H1 (cell line): ENCODE measurements around the gene MAP7D2. TPM values are rescaled to one million over a fixed set of nuclear protein-coding genes. Genes with fewer than 3 reads are reported as not detected.

Experiments
- CTCF ChIA-PET: fragments of 300-600 bp; sonication (Branson Sonifier 250); formaldehyde crosslinking; loops from one replicate; lab custom pipeline; 2021; ENCODE audit not compliant: partially characterized antibody; lab: Charles Lee
- POLR2A ChIA-PET: fragments of 300-600 bp; sonication (Branson Sonifier 250); formaldehyde crosslinking; loops from one replicate; lab custom pipeline; 2021; ENCODE audit warnings: inconsistent platforms; ENCODE audit not compliant: partially characterized antibody; lab: Charles Lee
- DNase-seq, 2 experiments: peaks; one replicate each; pipeline versions ENCODE4 v3.0.0 to v3.0.0-alpha.2; 2010 to 2022; ENCODE audit warnings: low spot score in 2 of 2, low read depth in 1 of 2, mixed read lengths in 1 of 2
- FAIRE-seq: peaks from 2 replicates; lab custom pipeline; 2011; peaks lifted over from hg19 to GRCh38; lab: Jason Lieb, UNC
- H2AFZ ChIP-seq: 2 replicates; pipeline ENCODE4 v1.8.1; 2012; ENCODE audit warnings: low read length, inconsistent platforms
- H2AK5ac ChIP-seq: 2 replicates; pipeline ENCODE4 v1.6.1; 2013; ENCODE audit warnings: low read depth, low read length
- H2BK120ac ChIP-seq: replicated peaks from 2 replicates; pipeline ENCODE3; 2013; ENCODE audit warnings: low read depth, low read length, inconsistent platforms
- H2BK12ac ChIP-seq: 2 replicates; pipeline ENCODE4 v1.6.1; 2013; ENCODE audit warnings: low read depth, low read length
- H2BK15ac ChIP-seq: 2 replicates; pipeline ENCODE4 v1.6.1; 2013; ENCODE audit warnings: low read length
- H2BK20ac ChIP-seq: 2 replicates; pipeline ENCODE4 v1.6.1; 2013; ENCODE audit warnings: low read length
- H2BK5ac ChIP-seq: 2 replicates; pipeline ENCODE4 v1.6.1; 2013; ENCODE audit warnings: low read depth, low read length
- H3K14ac ChIP-seq: 2 replicates; pipeline ENCODE4 v1.6.1; 2013; ENCODE audit warnings: inconsistent platforms; ENCODE audit not compliant: insufficient read length
- H3K18ac ChIP-seq: 2 replicates; pipeline ENCODE4 v1.6.1; 2013; ENCODE audit warnings: low read length; ENCODE audit errors: extremely low read depth
- H3K23ac ChIP-seq: 2 replicates; pipeline ENCODE4 v1.6.1; 2013; ENCODE audit warnings: inconsistent platforms; ENCODE audit not compliant: insufficient read length
- H3K23me2 ChIP-seq: 2 replicates; pipeline ENCODE4 v1.6.1; 2013; ENCODE audit warnings: low read depth, low read length
- H3K27ac ChIP-seq: 2 replicates; pipeline ENCODE4 v1.6.1; 2011; ENCODE audit warnings: low read depth, low read length, inconsistent platforms
- H3K27me3 ChIP-seq, 4 experiments: replicated peaks in 1 of 4; 1 replicate in 1 of 4; 2 replicates in 3 of 4; pipeline versions ENCODE4 v1.6.1 to v1.8.1; 2011 to 2013; ENCODE audit warnings: low read length in 3 of 4, mild to moderate bottlenecking in 3 of 4, inconsistent platforms in 2 of 4, mixed read lengths in 2 of 4, moderate library complexity in 1 of 4; ENCODE audit not compliant: control insufficient read depth in 3 of 4, insufficient read depth in 3 of 4; ENCODE audit errors: extremely low read depth in 1 of 4
- H3K36me3 ChIP-seq, 4 experiments: 2 replicates each; pipeline versions ENCODE4 v1.6.1 to v1.8.1; 2011 to 2013; ENCODE audit warnings: mild to moderate bottlenecking in 4 of 4, low read length in 3 of 4, moderate library complexity in 2 of 4, control low read depth in 1 of 4, inconsistent platforms in 1 of 4; ENCODE audit not compliant: insufficient read depth in 4 of 4, control insufficient read depth in 2 of 4
- H3K4ac ChIP-seq: replicated peaks from 2 replicates; pipeline ENCODE3; 2013; ENCODE audit warnings: low read length, low read depth, mixed read lengths, inconsistent platforms; ENCODE audit not compliant: insufficient read length
- H3K4me1 ChIP-seq, 4 experiments: replicated peaks in 1 of 4; 1 replicate in 1 of 4; 2 replicates in 3 of 4; pipeline versions ENCODE4 v1.6.1 to v1.8.1; 2011 to 2013; ENCODE audit warnings: low read length in 3 of 4, inconsistent platforms in 2 of 4, mixed read lengths in 1 of 4; ENCODE audit not compliant: insufficient read depth in 4 of 4, control insufficient read depth in 3 of 4
- H3K4me2 ChIP-seq, 2 experiments: 2 replicates each; pipeline versions ENCODE4 v1.6.1 to v1.8.1; 2011 to 2013; ENCODE audit warnings: low read depth in 2 of 2, low read length in 2 of 2, control low read depth in 1 of 2, inconsistent platforms in 1 of 2, mild to moderate bottlenecking in 1 of 2; ENCODE audit not compliant: insufficient read depth in 1 of 2
- H3K4me3 ChIP-seq, 4 experiments: fragments of 200-600, 300-600 bp in 1 of 4; sonication (generic), shearing (Covaris generic), sonication (Bioruptor Twin) in 1 of 4; 2 replicates each; pipeline versions ENCODE4 v1.5.1 to v1.8.1; 2011 to 2016; ENCODE audit warnings: low read length in 4 of 4, low read depth in 3 of 4, control low read depth in 2 of 4, inconsistent platforms in 2 of 4, mild to moderate bottlenecking in 2 of 4, mixed read lengths in 1 of 4, moderate library complexity in 1 of 4; ENCODE audit not compliant: insufficient read depth in 2 of 4; ENCODE audit errors: extremely low read depth in 1 of 4
- H3K56ac ChIP-seq: replicated peaks from 2 replicates; pipeline ENCODE3; 2013; ENCODE audit warnings: low read depth, mild to moderate bottlenecking, mixed read lengths, low read length, inconsistent platforms; ENCODE audit not compliant: insufficient read length
- H3K79me1 ChIP-seq: 2 replicates; pipeline ENCODE4 v1.6.1; 2013; ENCODE audit warnings: low read depth, low read length, control low read depth
- H3K79me2 ChIP-seq, 2 experiments: 2 replicates each; pipeline versions ENCODE4 v1.6.1 to v1.8.1; 2012 to 2013; ENCODE audit warnings: low read length in 2 of 2, mild to moderate bottlenecking in 2 of 2, inconsistent platforms in 1 of 2; ENCODE audit not compliant: insufficient read depth in 2 of 2, control insufficient read depth in 1 of 2
- H3K9ac ChIP-seq, 4 experiments: replicated peaks in 1 of 4; 1 replicate in 1 of 4; 2 replicates in 3 of 4; pipeline versions ENCODE4 v1.6.1 to v1.8.1; 2011 to 2013; ENCODE audit warnings: low read depth in 3 of 4, low read length in 3 of 4, control low read depth in 2 of 4, mild to moderate bottlenecking in 2 of 4, moderate library complexity in 2 of 4, inconsistent platforms in 1 of 4; ENCODE audit errors: extremely low read depth in 1 of 4
- H3K9me3 ChIP-seq, 2 experiments: 2 replicates each; pipeline versions ENCODE4 v1.6.1 to v1.8.1; 2012 to 2013; ENCODE audit warnings: mild to moderate bottlenecking in 2 of 2, moderate library complexity in 2 of 2, control low read depth in 1 of 2, inconsistent platforms in 1 of 2, low read depth in 1 of 2, low read length in 1 of 2, mixed read lengths in 1 of 2; ENCODE audit not compliant: insufficient read depth in 2 of 2
- H4K20me1 ChIP-seq, 2 experiments: replicated peaks in 1 of 2; 2 replicates each; pipeline versions ENCODE3 to v1.8.1; 2011 to 2013; ENCODE audit warnings: inconsistent platforms in 2 of 2, low read length in 2 of 2, mild to moderate bottlenecking in 1 of 2; ENCODE audit not compliant: insufficient read depth in 2 of 2, control insufficient read depth in 1 of 2
- H4K5ac ChIP-seq: 2 replicates; pipeline ENCODE4 v1.6.1; 2013; ENCODE audit warnings: low read length, low read depth, mixed read lengths, inconsistent platforms; ENCODE audit not compliant: insufficient read length
- H4K8ac ChIP-seq: 2 replicates; pipeline ENCODE4 v1.8.0; 2013; ENCODE audit warnings: mild to moderate bottlenecking, moderate library complexity, low read length, inconsistent platforms; ENCODE audit not compliant: insufficient read depth; ENCODE audit errors: extremely low read depth
- H4K91ac ChIP-seq: replicated peaks from 2 replicates; pipeline ENCODE3; 2013; ENCODE audit warnings: low read length, mixed read lengths, inconsistent platforms; ENCODE audit not compliant: insufficient read length
- ATF3 ChIP-seq: IDR thresholded peaks from 2 replicates; pipeline ENCODE4 v1.6.1; 2011; ENCODE audit warnings: low read depth, mild to moderate bottlenecking, low read length; ENCODE audit not compliant: insufficient read depth
- CBX8 ChIP-seq: fragments of 300-800, 300-1000 bp; sonication (generic); IDR thresholded peaks from 2 replicates; pipeline ENCODE4 v1.7.1; 2016; ENCODE audit warnings: low read depth, low read length, borderline replicate concordance
- CEBPB ChIP-seq: IDR thresholded peaks from 2 replicates; pipeline ENCODE4 v1.6.1; 2012; ENCODE audit warnings: low read depth, low read length
- CREB1 ChIP-seq: IDR thresholded peaks from 2 replicates; pipeline ENCODE4 v1.6.1; 2012; ENCODE audit warnings: inconsistent platforms
- E2F6 ChIP-seq: IDR thresholded peaks from 2 replicates; pipeline ENCODE4 v1.6.1; 2012; ENCODE audit warnings: inconsistent platforms
- EZH2 ChIP-seq: fragments of 200-600 bp; sonication (generic); IDR thresholded peaks from 2 replicates; pipeline ENCODE4 v1.7.1; 2012; ENCODE audit warnings: low read depth, mild to moderate bottlenecking, moderate library complexity, low read length, inconsistent platforms; ENCODE audit not compliant: severe bottlenecking
- GTF2F1 ChIP-seq: IDR thresholded peaks from 2 replicates; pipeline ENCODE4 v1.6.1; 2012; ENCODE audit warnings: low read depth, low read length, improper control_type of control experiment, borderline replicate concordance
- JUND ChIP-seq: IDR thresholded peaks from 2 replicates; pipeline ENCODE4 v1.6.1; 2011; ENCODE audit warnings: mild to moderate bottlenecking, improper control_type of control experiment, low read length
- RBBP5 ChIP-seq: IDR thresholded peaks from 2 replicates; pipeline ENCODE4 v1.7.1; 2012; ENCODE audit warnings: low read depth, mild to moderate bottlenecking, inconsistent platforms, low read length, moderate library complexity, borderline replicate concordance
- SRF ChIP-seq: IDR thresholded peaks from 2 replicates; pipeline ENCODE4 v1.6.1; 2011; ENCODE audit warnings: mild to moderate bottlenecking, low read depth, low read length, moderate library complexity
- TAF1 ChIP-seq: IDR thresholded peaks from 2 replicates; pipeline ENCODE4 v1.6.1; 2011; ENCODE audit warnings: mild to moderate bottlenecking, low read depth, low read length
- TEAD4 ChIP-seq: IDR thresholded peaks from 2 replicates; pipeline ENCODE4 v1.6.1; 2012; ENCODE audit warnings: low read depth, low read length, inconsistent platforms, mixed read lengths
- USF2 ChIP-seq: IDR thresholded peaks from 2 replicates; pipeline ENCODE4 v1.6.1; 2011; ENCODE audit warnings: low read length, improper control_type of control experiment
- WGBS, 2 experiments: shearing (Covaris generic) in 1 of 2; methylation state at CpG; one replicate each; pipeline versions ENCODE4 v1.1.6 to v1.1.7; 2013 to 2015; ENCODE audit warnings: low lambda C conversion rate in 2 of 2, mixed read lengths in 2 of 2, inconsistent platforms in 1 of 2, low coverage in 1 of 2, missing lambda C conversion rate in 1 of 2; ENCODE audit not compliant: insufficient replicate concordance in 2 of 2, insufficient coverage in 1 of 2, insufficient read length in 1 of 2; ENCODE audit errors: extremely low coverage in 1 of 2, missing lambda C conversion rate in 1 of 2; 5-methylcytosine and 5-hydroxymethylcytosine counted together
- polyA plus RNA-seq, 7 experiments: library from polyadenylated mRNA; depleted of rRNA in 3 of 7; stranded (reverse) in 5 of 7; unstranded in 2 of 7; fragments of >200 nt in 5 of 7; fragments of 200-250 nt in 2 of 7; gene quantifications; 1 replicate in 5 of 7; 2 replicates in 1 of 7; 4 replicates in 1 of 7; pipeline versions ENCODE4 v1.2.1 to v1.2.3, GENCODE V29; 2011 to 2013; ENCODE audit warnings: missing spikeins in 2 of 7, mixed read lengths in 2 of 7
- total RNA-seq: library from RNA; stranded (reverse); fragmentation: NEBNext Ultra II Directional; extraction: Animal tissue kit (Norgen Biotek cat#: 25700); gene quantifications from 2 replicates; pipeline ENCODE4 v1.2.1, GENCODE V29; 2021

MAP7D2 gene
- total and polyA plus RNA-seq, 2 of the 8 experiments (the other 6 are each of a cell fraction or from before 2014, with no cell fraction given): 0.65 to 0.83 TPM

GRCh38 chrX:20135944-20136343 is 19.2 kb upstream of the MAP7D2 start:
- Histone ChIP-seq H4K8ac (no peak overlapping the region), H3K23me2 (no peaks in the 10 kb centered on the region), H3K36me3 (peaks cover 0 to 82% (median 23%) of the 10 kb centered on the region in 4 experiments; a peak in 7 of 8 replicates), H3K9ac (no peak overlapping the region), H3K23ac (no peak overlapping the region), H3K4me1 (no peaks in the 10 kb centered on the region), H3K79me2 (peaks cover 3 to 36% of the 10 kb centered on the region in 2 experiments), H2AK5ac (no peak overlapping the region), H2BK120ac (no peak overlapping the region), H3K27me3 (no peaks in the 10 kb centered on the region), H2BK15ac (no peak overlapping the region), H3K4ac (no peak overlapping the region), H4K20me1 (peaks cover 3 to 5% of the 10 kb centered on the region in 2 experiments), H3K27ac (no peak overlapping the region), H4K5ac (no peak overlapping the region), H2BK5ac (no peak overlapping the region), H2BK20ac (no peak overlapping the region), H2BK12ac (no peak overlapping the region), H3K9me3 (no peaks in the 10 kb centered on the region), H3K14ac (no peak overlapping the region), H3K4me3 (no peak overlapping the region), H3K56ac (no peak overlapping the region), H3K79me1 (no peaks in the 10 kb centered on the region), H4K91ac (no peak overlapping the region), H3K18ac (no peak overlapping the region), H3K4me2 (no peak overlapping the region), H2AFZ (no peak overlapping the region)
- DNase-seq (no peak), FAIRE-seq (no peak)
- POLR2A ChIA-PET: interaction anchor here (1.8 kb wide), 1 partner anchor 13 kb away, joined by 5 read pairs; no protein-coding TSS in a partner anchor
- CTCF ChIA-PET: no interaction called here
- WGBS, 2 experiments: 98% methylated on average over 4 of the region's 5 CpGs; no CpG with 5 or more reads in 1 of the 2 experiments
- no peak for TF ChIP-seq RBBP5
- TF ChIP-seq GTF2F1: no peak
- TF ChIP-seq SRF: no peak
- no peak for TF ChIP-seq ATF3
- no peak for TF ChIP-seq CBX8
- no peak for TF ChIP-seq JUND
- TF ChIP-seq CEBPB: no peak
- TF ChIP-seq E2F6: no peak
- no peak for TF ChIP-seq EZH2
- no peak for TF ChIP-seq TAF1
- no peak for TF ChIP-seq CREB1
- TF ChIP-seq USF2: no peak
- TF ChIP-seq TEAD4: no peak
